H9 (cell line): Measurements from ENCODE around the gene MEI4. TPM values are rescaled to one million over a fixed set of nuclear protein-coding genes. Genes with fewer than 3 reads are reported as not detected.

Experiments used
- DNase-seq: peaks from one replicate; pipeline ENCODE4 v3.0.0-alpha.2; 2017
- H2AFZ ChIP-seq: one replicate; pipeline ENCODE4 v1.6.1; 2013; ENCODE audit warnings: mild to moderate bottlenecking, low read length, control low read depth, moderate library complexity
- H2AK5ac ChIP-seq: 2 replicates; pipeline ENCODE4 v1.6.1; 2013; ENCODE audit warnings: low read length, control low read depth, mixed read lengths; ENCODE audit not compliant: insufficient read length
- H2BK120ac ChIP-seq: one replicate; pipeline ENCODE4 v1.6.1; 2013; ENCODE audit warnings: low read depth, mild to moderate bottlenecking, low read length, control low read depth, inconsistent platforms; ENCODE audit not compliant: poor library complexity, severe bottlenecking
- H2BK12ac ChIP-seq: 2 replicates; pipeline ENCODE4 v1.6.1; 2013; ENCODE audit warnings: low read length, control low read depth, mixed read lengths, low read depth; ENCODE audit not compliant: insufficient read length
- H2BK15ac ChIP-seq: 2 replicates; pipeline ENCODE4 v1.6.1; 2013; ENCODE audit warnings: low read depth, low read length, control low read depth
- H2BK20ac ChIP-seq: one replicate; pipeline ENCODE4 v1.6.1; 2013; ENCODE audit warnings: low read depth, mild to moderate bottlenecking, low read length, control low read depth, inconsistent platforms; ENCODE audit not compliant: poor library complexity, severe bottlenecking
- H2BK5ac ChIP-seq: 2 replicates; pipeline ENCODE4 v1.6.1; 2013; ENCODE audit warnings: low read length, control low read depth, mixed read lengths; ENCODE audit not compliant: insufficient read length
- H3K14ac ChIP-seq: 2 replicates; pipeline ENCODE4 v1.6.1; 2013; ENCODE audit warnings: low read length, control low read depth; ENCODE audit not compliant: insufficient read depth
- H3K18ac ChIP-seq: 2 replicates; pipeline ENCODE4 v1.6.1; 2013; ENCODE audit warnings: low read depth, mild to moderate bottlenecking, mixed read lengths, low read length, control low read depth; ENCODE audit not compliant: insufficient read length
- H3K23ac ChIP-seq: 2 replicates; pipeline ENCODE4 v1.6.1; 2013; ENCODE audit warnings: low read length, control low read depth, mixed read lengths, low read depth; ENCODE audit not compliant: insufficient read length
- H3K23me2 ChIP-seq: 2 replicates; pipeline ENCODE4 v1.6.1; 2013; ENCODE audit warnings: low read depth, mild to moderate bottlenecking, mixed read lengths, low read length, control low read depth; ENCODE audit not compliant: insufficient read length, poor library complexity, severe bottlenecking
- H3K27ac ChIP-seq: 2 replicates; pipeline ENCODE4 v1.5.1; 2013; ENCODE audit warnings: low read length, control low read depth, mixed read lengths, low read depth; ENCODE audit not compliant: insufficient read length
- H3K27me3 ChIP-seq: 2 replicates; pipeline ENCODE4 v1.6.1; 2013; ENCODE audit warnings: low read length, control low read depth, inconsistent platforms; ENCODE audit not compliant: insufficient read depth
- H3K4ac ChIP-seq: 2 replicates; pipeline ENCODE4 v1.6.1; 2013; ENCODE audit warnings: low read depth, mild to moderate bottlenecking, control low read depth, inconsistent platforms, low read length, moderate library complexity
- H3K4me1 ChIP-seq: 2 replicates; pipeline ENCODE4 v1.6.1; 2013; ENCODE audit warnings: low read length, control low read depth, inconsistent platforms; ENCODE audit not compliant: insufficient read depth
- H3K4me2 ChIP-seq: 2 replicates; pipeline ENCODE4 v1.6.1; 2013; ENCODE audit warnings: low read length, control low read depth, mixed read lengths; ENCODE audit not compliant: insufficient read length, insufficient read depth
- H3K56ac ChIP-seq: 2 replicates; pipeline ENCODE4 v1.6.1; 2013; ENCODE audit warnings: low read depth, mild to moderate bottlenecking, mixed read lengths, low read length, control low read depth; ENCODE audit not compliant: insufficient read length
- H3K79me1 ChIP-seq: 2 replicates; pipeline ENCODE4 v1.6.1; 2013; ENCODE audit warnings: low read depth, mild to moderate bottlenecking, moderate library complexity, low read length, control low read depth, inconsistent platforms; ENCODE audit not compliant: insufficient read depth, poor library complexity, severe bottlenecking
- H3K79me2 ChIP-seq: 2 replicates; pipeline ENCODE4 v1.6.1; 2013; ENCODE audit warnings: low read length, control low read depth, inconsistent platforms; ENCODE audit not compliant: insufficient read depth
- H3K9ac ChIP-seq: 2 replicates; pipeline ENCODE4 v1.6.1; 2013; ENCODE audit warnings: low read length, control low read depth, mixed read lengths; ENCODE audit not compliant: insufficient read length; ENCODE audit errors: extremely low read depth
- H3K9me3 ChIP-seq: one replicate; pipeline ENCODE4 v1.6.1; 2013; ENCODE audit warnings: low read depth, low read length, inconsistent platforms; ENCODE audit not compliant: control insufficient read depth
- H3T11ph ChIP-seq: one replicate; pipeline ENCODE4 v1.6.1; 2013; ENCODE audit warnings: mild to moderate bottlenecking, low read length, control low read depth, inconsistent platforms
- H4K20me1 ChIP-seq: one replicate; pipeline ENCODE4 v1.6.1; 2013; ENCODE audit not compliant: control insufficient read depth, insufficient read length, insufficient read depth
- H4K5ac ChIP-seq: 2 replicates; pipeline ENCODE4 v1.6.1; 2013; ENCODE audit warnings: low read depth, mild to moderate bottlenecking, mixed read lengths, low read length, control low read depth; ENCODE audit not compliant: insufficient read length
- H4K8ac ChIP-seq: replicated peaks from 2 replicates; pipeline ENCODE4 v1.6.1; 2013; ENCODE audit warnings: low read length, control low read depth, mixed read lengths, low read depth; ENCODE audit not compliant: insufficient read length
- H4K91ac ChIP-seq: 2 replicates; pipeline ENCODE4 v1.6.1; 2013; ENCODE audit warnings: low read depth, mild to moderate bottlenecking, moderate library complexity, mixed read lengths, low read length, control low read depth; ENCODE audit not compliant: insufficient read length
- H3K27ac Mint-ChIP-seq, 3 experiments: 2 replicates in 2 of 3; 3 replicates in 1 of 3; pipeline ENCODE4 v1.8.0; 2020 to 2021; ENCODE audit warnings: mixed read lengths in 3 of 3, mild to moderate bottlenecking in 1 of 3, moderate library complexity in 1 of 3
- H3K27me3 Mint-ChIP-seq: 2 replicates; pipeline ENCODE4 v1.8.0; 2021; ENCODE audit warnings: low read depth, mild to moderate bottlenecking, moderate library complexity, mixed read lengths
- H3K36me3 Mint-ChIP-seq, 3 experiments: 2 replicates in 2 of 3; 3 replicates in 1 of 3; pipeline ENCODE4 v1.8.0; 2020 to 2021; ENCODE audit warnings: low read depth in 3 of 3, mixed read lengths in 3 of 3; ENCODE audit not compliant: insufficient read depth in 1 of 3
- H3K4me1 Mint-ChIP-seq, 2 experiments: 2 replicates each; pipeline ENCODE4 v1.8.0; 2020; ENCODE audit warnings: mixed read lengths in 2 of 2
- H3K4me3 Mint-ChIP-seq, 2 experiments: 2 replicates in 1 of 2; 3 replicates in 1 of 2; pipeline ENCODE4 v1.8.0; 2020 to 2021; ENCODE audit warnings: mild to moderate bottlenecking in 2 of 2, mixed read lengths in 2 of 2, moderate library complexity in 1 of 2
- H3K9me3 Mint-ChIP-seq, 2 experiments: 2 replicates in 1 of 2; 3 replicates in 1 of 2; pipeline ENCODE4 v1.8.0; 2020; ENCODE audit warnings: mild to moderate bottlenecking in 2 of 2, mixed read lengths in 2 of 2, moderate library complexity in 1 of 2
- WGBS: extraction: QIAGEN DNeasy Blood & Tissue Kit; methylation state at CpG from one replicate; pipeline ENCODE4 v1.1.7; 2013; ENCODE audit warnings: missing lambda C conversion rate, low lambda C conversion rate, mixed read lengths; ENCODE audit not compliant: insufficient read length; ENCODE audit errors: extremely low coverage; 5-methylcytosine and 5-hydroxymethylcytosine counted together
- total RNA-seq: library from RNA; stranded (reverse); gene quantifications from 2 replicates; pipeline ENCODE4 v1.2.1, GENCODE V29; 2021
- TF ChIP-seq, protein P1 (sequence below): fragments of 200-600 bp; sonication (generic); conservative IDR thresholded peaks from 3 replicates; pipeline ENCODE4 v1.8.0; 2021; ENCODE audit warnings: antibody characterized with exemption, mild to moderate bottlenecking

MEI4 gene
- total RNA-seq, 1 experiment from 2014 or later: 0.55 TPM

DNA sequence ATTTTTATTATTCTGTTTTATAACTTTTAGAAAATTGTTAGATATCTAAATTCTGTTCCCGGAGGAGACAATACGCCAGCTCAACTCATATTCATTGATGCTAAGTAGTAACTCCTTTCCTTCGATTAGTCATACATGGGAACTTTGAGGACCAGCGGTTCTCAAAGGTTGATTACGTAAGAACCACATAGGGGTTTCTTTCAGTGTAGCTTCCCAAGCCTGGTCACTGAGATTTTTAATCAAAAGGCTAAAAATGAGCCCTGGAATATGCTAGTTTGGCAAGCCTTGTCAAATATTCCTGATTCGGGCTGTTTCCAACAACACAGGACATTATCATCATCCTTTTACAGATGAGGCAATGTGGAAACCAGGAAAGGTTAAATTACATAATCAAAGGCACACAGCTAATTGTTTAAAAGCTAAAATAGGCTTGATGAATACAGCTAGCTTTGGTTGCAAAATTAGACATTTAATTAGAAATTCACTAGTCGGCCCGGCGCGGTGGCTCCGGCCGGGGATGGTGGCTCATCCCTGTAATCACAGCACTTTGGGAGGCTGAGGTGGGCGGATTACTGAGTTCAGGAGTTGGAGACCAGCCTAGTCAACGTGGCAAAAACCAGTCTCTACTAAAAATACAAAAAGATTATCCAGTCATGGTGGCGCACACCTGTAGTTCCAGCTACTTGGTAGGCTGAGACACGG is 14.6 kb upstream of the MEI4 start:
- H3K23ac ChIP-seq: no peak overlapping the region
- H3K9me3 ChIP-seq: no peaks in the 10 kb centered on the region
- TF ChIP-seq, protein P1, sequence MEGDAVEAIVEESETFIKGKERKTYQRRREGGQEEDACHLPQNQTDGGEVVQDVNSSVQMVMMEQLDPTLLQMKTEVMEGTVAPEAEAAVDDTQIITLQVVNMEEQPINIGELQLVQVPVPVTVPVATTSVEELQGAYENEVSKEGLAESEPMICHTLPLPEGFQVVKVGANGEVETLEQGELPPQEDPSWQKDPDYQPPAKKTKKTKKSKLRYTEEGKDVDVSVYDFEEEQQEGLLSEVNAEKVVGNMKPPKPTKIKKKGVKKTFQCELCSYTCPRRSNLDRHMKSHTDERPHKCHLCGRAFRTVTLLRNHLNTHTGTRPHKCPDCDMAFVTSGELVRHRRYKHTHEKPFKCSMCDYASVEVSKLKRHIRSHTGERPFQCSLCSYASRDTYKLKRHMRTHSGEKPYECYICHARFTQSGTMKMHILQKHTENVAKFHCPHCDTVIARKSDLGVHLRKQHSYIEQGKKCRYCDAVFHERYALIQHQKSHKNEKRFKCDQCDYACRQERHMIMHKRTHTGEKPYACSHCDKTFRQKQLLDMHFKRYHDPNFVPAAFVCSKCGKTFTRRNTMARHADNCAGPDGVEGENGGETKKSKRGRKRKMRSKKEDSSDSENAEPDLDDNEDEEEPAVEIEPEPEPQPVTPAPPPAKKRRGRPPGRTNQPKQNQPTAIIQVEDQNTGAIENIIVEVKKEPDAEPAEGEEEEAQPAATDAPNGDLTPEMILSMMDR: no peak
- no peak overlapping the region for H3K9ac ChIP-seq
- H2BK15ac ChIP-seq: no peak overlapping the region
- H3K23me2 ChIP-seq: no peaks in the 10 kb centered on the region
- no peak overlapping the region for H3K27ac Mint-ChIP-seq
- H4K5ac ChIP-seq: no peak overlapping the region
- H2AFZ ChIP-seq: no peak overlapping the region
- no peaks in the 10 kb centered on the region for H3K4me1 Mint-ChIP-seq
- no peak overlapping the region for H4K8ac ChIP-seq
- H3K14ac ChIP-seq: no peak overlapping the region
- H3K79me2 ChIP-seq: no peaks in the 10 kb centered on the region
- H3K56ac ChIP-seq: no peak overlapping the region
- H2BK5ac ChIP-seq: no peak overlapping the region
- H3K4me1 ChIP-seq: no peaks in the 10 kb centered on the region
- H3K27ac ChIP-seq: no peak overlapping the region
- DNase-seq: no peak
- no peak overlapping the region for H3K18ac ChIP-seq
- no peaks in the 10 kb centered on the region; a peak in 2 of 7 replicates for H3K36me3 Mint-ChIP-seq
- H3T11ph ChIP-seq: no peak overlapping the region
- H3K4ac ChIP-seq: no peak overlapping the region
- no peaks in the 10 kb centered on the region for H3K79me1 ChIP-seq
- no peak overlapping the region for H2AK5ac ChIP-seq
- H4K20me1 ChIP-seq: no peaks in the 10 kb centered on the region
- H2BK120ac ChIP-seq: no peak overlapping the region
- H3K4me3 Mint-ChIP-seq: no peak overlapping the region
- H2BK12ac ChIP-seq: no peak overlapping the region
- no peak overlapping the region for H2BK20ac ChIP-seq
- no peaks in the 10 kb centered on the region for H3K27me3 ChIP-seq
- H4K91ac ChIP-seq: no peak overlapping the region
- no peaks in the 10 kb centered on the region for H3K9me3 Mint-ChIP-seq
- H3K27me3 Mint-ChIP-seq: no peaks in the 10 kb centered on the region
- WGBS: no CpG with 5 or more reads among the region's 16 CpGs
- H3K4me2 ChIP-seq: no peak overlapping the region
